ENCODE measurements around the gene CERS2. TPM values are rescaled to one million over a fixed set of nuclear protein-coding genes. Genes with fewer than 3 reads are reported as not detected.

CERS2 gene
- total RNA-seq, 4 donors from 2014 or later, result 28.8 to 50.1 (median 41.3) TPM

DNA sequence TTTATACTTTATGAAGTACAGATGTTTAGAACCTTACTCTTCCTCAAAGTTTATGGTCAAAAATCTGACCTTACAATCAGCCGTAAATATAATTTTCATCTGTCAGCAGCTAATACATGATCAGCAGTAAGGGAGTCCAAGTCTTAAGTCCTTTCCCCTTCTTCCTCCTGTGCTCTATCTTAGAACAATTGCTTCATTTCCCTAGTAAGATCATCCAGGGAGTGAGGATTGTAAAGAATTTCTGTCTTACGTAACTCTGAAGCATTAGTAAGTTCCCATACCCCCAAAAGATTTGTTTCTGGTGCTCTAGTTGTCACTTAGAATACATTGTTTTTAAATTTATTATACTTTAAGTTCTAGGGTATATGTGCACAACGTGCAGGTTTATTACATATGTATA is 46.3 kb downstream of the CERS2 start:
- 96 to 99% methylated on average over 3 of the region's 3 CpGs for WGBS, 2 donors
- TF ChIP-seq, protein P1, sequence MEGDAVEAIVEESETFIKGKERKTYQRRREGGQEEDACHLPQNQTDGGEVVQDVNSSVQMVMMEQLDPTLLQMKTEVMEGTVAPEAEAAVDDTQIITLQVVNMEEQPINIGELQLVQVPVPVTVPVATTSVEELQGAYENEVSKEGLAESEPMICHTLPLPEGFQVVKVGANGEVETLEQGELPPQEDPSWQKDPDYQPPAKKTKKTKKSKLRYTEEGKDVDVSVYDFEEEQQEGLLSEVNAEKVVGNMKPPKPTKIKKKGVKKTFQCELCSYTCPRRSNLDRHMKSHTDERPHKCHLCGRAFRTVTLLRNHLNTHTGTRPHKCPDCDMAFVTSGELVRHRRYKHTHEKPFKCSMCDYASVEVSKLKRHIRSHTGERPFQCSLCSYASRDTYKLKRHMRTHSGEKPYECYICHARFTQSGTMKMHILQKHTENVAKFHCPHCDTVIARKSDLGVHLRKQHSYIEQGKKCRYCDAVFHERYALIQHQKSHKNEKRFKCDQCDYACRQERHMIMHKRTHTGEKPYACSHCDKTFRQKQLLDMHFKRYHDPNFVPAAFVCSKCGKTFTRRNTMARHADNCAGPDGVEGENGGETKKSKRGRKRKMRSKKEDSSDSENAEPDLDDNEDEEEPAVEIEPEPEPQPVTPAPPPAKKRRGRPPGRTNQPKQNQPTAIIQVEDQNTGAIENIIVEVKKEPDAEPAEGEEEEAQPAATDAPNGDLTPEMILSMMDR (IDR thresholded peaks at IDR 0.05), result no peak
- TF ChIP-seq POLR2A (IDR thresholded peaks at IDR 0.05), result no peak
- DNase-seq (ENCODE audit: low spot score in 2 of 2), result no peak
- H3K4me3 ChIP-seq (ENCODE audit: low read depth, poor library complexity, severe bottlenecking), result no peak overlapping the region
- intact Hi-C loops (cut with DNase I; ENCODE audit: low total_unique reads), result no loop called here

DNA sequence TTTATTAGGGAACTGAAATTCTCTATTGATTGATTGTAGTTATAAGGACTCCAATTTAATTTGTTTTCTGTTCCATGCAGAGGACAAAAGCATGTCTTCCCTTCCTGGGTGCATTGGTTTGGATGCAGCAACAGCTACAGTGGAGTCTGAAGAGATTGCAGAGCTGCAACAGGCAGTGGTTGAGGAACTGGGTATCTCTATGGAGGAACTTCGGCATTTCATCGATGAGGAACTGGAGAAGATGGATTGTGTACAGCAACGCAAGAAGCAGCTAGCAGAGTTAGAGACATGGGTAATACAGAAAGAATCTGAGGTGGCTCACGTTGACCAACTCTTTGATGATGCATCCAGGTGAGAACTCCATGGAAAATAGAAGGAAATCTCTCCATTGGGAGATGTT is 47.0 kb downstream of the CERS2 start:
- 89 to 97% methylated on average over 4 of the region's 4 CpGs for WGBS, 2 donors
- no peak overlapping the region for H3K4me3 ChIP-seq (ENCODE audit: low read depth, poor library complexity, severe bottlenecking)
- DNase-seq (ENCODE audit: low spot score in 2 of 2), result peak in 1 of 2 donors; percentile 5
- TF ChIP-seq, protein P1 (IDR thresholded peaks at IDR 0.05), result no peak
- TF ChIP-seq POLR2A (IDR thresholded peaks at IDR 0.05), result no peak
- intact Hi-C loops (cut with DNase I; ENCODE audit: low total_unique reads), result no loop called here

DNA sequence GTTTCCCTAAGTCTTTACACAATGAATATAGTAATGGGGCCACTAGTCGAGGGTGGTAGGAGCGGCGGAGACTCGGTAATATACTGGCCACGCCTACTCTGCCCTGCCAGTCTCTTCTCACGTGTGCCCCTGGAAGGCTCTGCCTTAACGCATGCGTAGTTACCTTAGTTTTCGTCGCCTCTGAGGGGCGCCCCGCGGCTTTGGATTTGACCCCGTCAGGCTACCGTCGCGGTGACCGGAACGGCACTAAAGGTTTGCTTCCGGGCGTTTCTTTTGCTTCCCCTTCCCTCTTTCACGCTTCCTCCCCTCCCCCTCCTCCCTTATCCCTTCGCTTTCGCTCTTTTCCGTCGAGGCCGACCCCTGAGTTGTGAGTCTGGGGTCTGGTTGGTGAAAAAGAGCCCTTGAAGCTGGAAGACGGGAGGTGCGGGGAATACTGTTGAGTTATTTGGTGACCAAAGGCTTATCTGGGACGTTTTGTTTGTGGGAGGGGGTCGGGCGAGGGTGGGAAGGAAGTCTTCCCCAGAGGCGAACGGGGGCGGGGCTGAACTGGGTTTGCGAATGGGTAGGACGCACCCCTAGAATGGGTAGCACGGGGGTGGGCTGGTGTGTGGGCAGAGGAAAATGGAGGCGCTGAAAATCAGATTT is 48.4 kb downstream of the CERS2 start, which contains the start of gene SETDB1:
Gene SETDB1, plus strand, starts transcription at position 267 of the 645 bp plus-strand sequence. CDS start 1,352 bp downstream, outside the sequence.
- intact Hi-C loops (cut with DNase I; ENCODE audit: low total_unique reads), result no loop called here
- peak within 1 kb of the TSS; percentile 80 for H3K4me3 ChIP-seq (ENCODE audit: low read depth, poor library complexity, severe bottlenecking)
- DNase-seq (ENCODE audit: low spot score in 2 of 2), result peak; percentile 95 to 99
- WGBS, 2 donors, result 1% methylated on average over 39 of the region's 39 CpGs
- TF ChIP-seq POLR2A (IDR thresholded peaks at IDR 0.05), result no peak
- TF ChIP-seq, protein P1 (IDR thresholded peaks at IDR 0.05), result no peak

DNA sequence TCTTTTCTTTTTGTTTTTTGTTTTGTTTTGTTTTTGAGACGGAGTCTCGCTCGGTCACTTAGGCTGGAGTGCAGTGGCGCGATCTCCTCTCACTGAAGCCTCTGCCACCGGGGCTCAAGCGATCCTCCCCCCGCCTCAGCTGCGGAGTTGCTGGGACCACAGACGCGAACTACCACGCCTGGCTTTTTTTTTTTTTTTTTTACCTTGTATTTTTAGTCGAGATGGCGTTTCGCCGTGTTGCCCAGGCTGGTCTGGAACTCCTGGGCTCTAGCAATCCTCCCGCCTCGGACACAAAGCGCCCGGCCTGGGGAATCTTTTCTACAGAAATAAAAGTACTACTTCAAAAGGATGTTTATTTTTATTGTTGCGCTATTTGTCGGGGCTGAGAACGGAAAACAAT is 49.6 kb downstream of the CERS2 start:
- H3K4me3 ChIP-seq (ENCODE audit: low read depth, poor library complexity, severe bottlenecking), result no peak overlapping the region
- peak in 1 of 2 donors; percentile 76 for DNase-seq (ENCODE audit: low spot score in 2 of 2)
- TF ChIP-seq, protein P1 (IDR thresholded peaks at IDR 0.05), result no peak
- TF ChIP-seq POLR2A (IDR thresholded peaks at IDR 0.05), result no peak
- 83 to 93% methylated on average over 23 of the region's 23 CpGs for WGBS, 2 donors
- intact Hi-C loops (cut with DNase I; ENCODE audit: low total_unique reads), result no loop called here

DNA sequence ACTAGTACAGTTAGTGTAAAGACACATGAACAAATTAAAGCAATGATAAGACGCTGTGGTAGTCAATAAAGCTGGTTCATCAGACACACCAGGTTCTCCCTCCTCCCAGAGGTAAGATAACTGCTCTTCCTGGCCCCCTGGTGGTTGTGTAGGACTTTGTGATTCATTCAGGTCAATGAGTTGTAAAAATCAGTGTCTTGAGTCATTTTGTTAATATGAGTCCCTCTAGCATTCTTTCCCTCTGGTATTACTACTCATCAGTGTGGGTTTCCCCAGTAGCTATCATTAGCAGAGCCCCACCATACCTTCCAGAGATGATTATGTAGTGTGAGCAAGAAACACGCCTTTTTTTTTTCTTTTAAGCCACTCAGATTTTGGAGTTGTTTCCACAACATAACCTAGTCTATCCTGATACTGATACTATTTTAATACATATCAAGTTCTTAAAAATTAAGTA is 52.1 kb downstream of the CERS2 start:
- DNase-seq (ENCODE audit: low spot score in 2 of 2), result peak; percentile 79 to 91
- intact Hi-C loops (cut with DNase I; ENCODE audit: low total_unique reads), result no loop called here
- H3K4me3 ChIP-seq (ENCODE audit: low read depth, poor library complexity, severe bottlenecking), result no peak overlapping the region
- 26 to 32% methylated on average over 2 of the region's 2 CpGs for WGBS, 2 donors
- TF ChIP-seq, protein P1 (IDR thresholded peaks at IDR 0.05), result peak in 1 of 3 donors; percentile 36
- no peak for TF ChIP-seq POLR2A (IDR thresholded peaks at IDR 0.05)

Measured in lower leg skin (tissue), 4 donors.